ENCODE results near the gene SYP. TPM values are rescaled to one million over a fixed set of nuclear protein-coding genes. Genes with fewer than 3 reads are reported as not detected.

SYP gene
- 1 to 10 TPM in 1 of 6 donors, under 1 TPM in 4, not detected in 1; 0.15 to 1.3 (median 0.47) TPM for polyA plus RNA-seq (ENCODE audit: low read depth in 6 of 6)

GRCh38 chrX:49199906-49200771, at the start of gene SYP:
Gene SYP (minus strand): TSS chrX:49200193. CDS start chrX:49200186, 7 bp downstream.
- DNase-seq (peak; percentile 84), ATAC-seq (ENCODE audit: low read depth in 2 of 2) (peak; percentile 95 to 96)
- Mint-ChIP-seq H3K4me3 (peak within 1 kb of the TSS; percentile 48 to 85 (median 78)), H3K4me1 (peaks cover 11 to 18% (median 12%) of the 10 kb centered on the region in 3 donors), H3K36me3 (no peaks in the 10 kb centered on the region), H3K9me3 (peaks cover 0 to 2% (median 0%) of the 10 kb centered on the region in 7 donors), H3K27ac (peak within 1 kb of the TSS in 4 of 6 donors; percentile 49 to 69 (median 63)), H3K27me3 (peaks cover 0 to 17% (median 0%) of the 10 kb centered on the region in 3 donors)

GRCh38 chrX:49249616-49250015, 49.6 kb upstream of the SYP start:
- Mint-ChIP-seq H3K27me3 (no peaks in the 10 kb centered on the region), H3K4me3 (no peak overlapping the region), H3K9me3 (peaks cover 0 to 2% (median 0%) of the 10 kb centered on the region in 7 donors), H3K4me1 (peaks cover 7 to 16% (median 13%) of the 10 kb centered on the region in 3 donors), H3K27ac (no peak overlapping the region), H3K36me3 (peaks cover 0 to 9% of the 10 kb centered on the region in 2 donors)
- DNase-seq, result no peak
- no peak for ATAC-seq (ENCODE audit: low read depth in 2 of 2)

- H3K4me3 Mint-ChIP-seq, result no peak overlapping the region
- H3K4me1 Mint-ChIP-seq, result peaks cover 7 to 15% (median 12%) of the 10 kb centered on the region in 3 donors
- H3K27ac Mint-ChIP-seq, result no peak overlapping the region
- ATAC-seq (ENCODE audit: low read depth in 2 of 2), result no peak
- no peaks in the 10 kb centered on the region for H3K27me3 Mint-ChIP-seq
- H3K36me3 Mint-ChIP-seq, result peaks cover 0 to 13% of the 10 kb centered on the region in 2 donors
- peaks cover 0 to 2% (median 0%) of the 10 kb centered on the region in 7 donors for H3K9me3 Mint-ChIP-seq
- DNase-seq, result no peak
Observed at GRCh38 chrX:49249071-49249470, 49.1 kb upstream of the SYP start.

GRCh38 chrX:49247916-49248811, 48.2 kb upstream of the SYP start:
- H3K9me3 Mint-ChIP-seq, result peaks cover 0 to 2% (median 0%) of the 10 kb centered on the region in 7 donors
- no peak overlapping the region for H3K27ac Mint-ChIP-seq
- ATAC-seq (ENCODE audit: low read depth in 2 of 2) (no peak), DNase-seq (no peak)
- no peak overlapping the region for H3K4me3 Mint-ChIP-seq
- no peaks in the 10 kb centered on the region for H3K27me3 Mint-ChIP-seq
- peaks cover 5 to 17% (median 7%) of the 10 kb centered on the region in 3 donors for H3K4me1 Mint-ChIP-seq
- peaks cover 0 to 22% of the 10 kb centered on the region in 2 donors for H3K36me3 Mint-ChIP-seq

GRCh38 chrX:49247346-49247745, 47.4 kb upstream of the SYP start:
- Mint-ChIP-seq H3K27me3 (no peaks in the 10 kb centered on the region), H3K9me3 (peaks cover 0 to 4% (median 0%) of the 10 kb centered on the region in 7 donors), H3K36me3 (peaks cover 0 to 23% of the 10 kb centered on the region in 2 donors), H3K4me1 (peaks cover 2 to 17% (median 7%) of the 10 kb centered on the region in 3 donors), H3K4me3 (no peak overlapping the region), H3K27ac (peak overlapping the region in 1 of 6 donors; percentile 18)
- ATAC-seq (ENCODE audit: low read depth in 2 of 2) (no peak), DNase-seq (no peak)

- Mint-ChIP-seq H3K9me3 (peaks cover 0 to 2% (median 0%) of the 10 kb centered on the region in 7 donors), H3K4me3 (no peak overlapping the region), H3K27ac (peak overlapping the region in 1 of 6 donors; percentile 41), H3K27me3 (no peaks in the 10 kb centered on the region), H3K4me1 (peaks cover 0 to 17% (median 7%) of the 10 kb centered on the region in 3 donors), H3K36me3 (peaks cover 0 to 23% of the 10 kb centered on the region in 2 donors)
- no peak for DNase-seq
- ATAC-seq (ENCODE audit: low read depth in 2 of 2), result no peak
Observed at GRCh38 chrX:49246541-49246940, 46.5 kb upstream of the SYP start.

GRCh38 chrX:49244207-49244606, 44.2 kb upstream of the SYP start:
- peaks cover 0 to 15% of the 10 kb centered on the region in 2 donors for H3K36me3 Mint-ChIP-seq
- H3K4me1 Mint-ChIP-seq, result peaks cover 2 to 13% (median 5%) of the 10 kb centered on the region in 3 donors
- no peaks in the 10 kb centered on the region for H3K27me3 Mint-ChIP-seq
- DNase-seq (no peak), ATAC-seq (ENCODE audit: low read depth in 2 of 2) (no peak)
- peaks cover 0 to 2% (median 0%) of the 10 kb centered on the region in 7 donors for H3K9me3 Mint-ChIP-seq
- no peak overlapping the region for H3K4me3 Mint-ChIP-seq
- no peak overlapping the region for H3K27ac Mint-ChIP-seq

- no peak for ATAC-seq (ENCODE audit: low read depth in 2 of 2)
- Mint-ChIP-seq H3K4me3 (no peak overlapping the region), H3K36me3 (peaks cover 0 to 15% of the 10 kb centered on the region in 2 donors), H3K27ac (peak overlapping the region in 1 of 6 donors; percentile 74), H3K27me3 (no peaks in the 10 kb centered on the region), H3K9me3 (peaks cover 0 to 2% (median 0%) of the 10 kb centered on the region in 7 donors), H3K4me1 (peaks cover 2 to 13% (median 5%) of the 10 kb centered on the region in 3 donors)
- no peak for DNase-seq
Observed at GRCh38 chrX:49243166-49243565, 43.2 kb upstream of the SYP start.

- Mint-ChIP-seq H3K27me3 (no peaks in the 10 kb centered on the region), H3K4me1 (peaks cover 4 to 13% (median 5%) of the 10 kb centered on the region in 3 donors), H3K9me3 (peaks cover 0 to 2% (median 0%) of the 10 kb centered on the region in 7 donors), H3K4me3 (no peak overlapping the region), H3K36me3 (peaks cover 0 to 15% of the 10 kb centered on the region in 2 donors), H3K27ac (peak overlapping the region in 1 of 6 donors; percentile 82)
- ATAC-seq (ENCODE audit: low read depth in 2 of 2), result no peak
- DNase-seq, result no peak
Observed at GRCh38 chrX:49242545-49243066, 42.6 kb upstream of the SYP start.

- H3K4me1 Mint-ChIP-seq, result peaks cover 11 to 29% (median 27%) of the 10 kb centered on the region in 3 donors
- peaks cover 0 to 2% (median 0%) of the 10 kb centered on the region in 7 donors for H3K9me3 Mint-ChIP-seq
- DNase-seq, result no peak
- no peaks in the 10 kb centered on the region for H3K27me3 Mint-ChIP-seq
- H3K4me3 Mint-ChIP-seq, result peak overlapping the region in 1 of 8 donors; percentile 47
- H3K36me3 Mint-ChIP-seq, result peaks cover 0 to 7% of the 10 kb centered on the region in 2 donors
- no peak for ATAC-seq (ENCODE audit: low read depth in 2 of 2)
- no peak overlapping the region for H3K27ac Mint-ChIP-seq
Observed at GRCh38 chrX:49238735-49239134, 38.7 kb upstream of the SYP start.

- Mint-ChIP-seq H3K27ac (peak overlapping the region; percentile 54 to 89 (median 82)), H3K27me3 (no peaks in the 10 kb centered on the region), H3K4me3 (peak overlapping the region; percentile 69 to 95 (median 86)), H3K4me1 (peaks cover 11 to 34% (median 27%) of the 10 kb centered on the region in 3 donors), H3K36me3 (no peaks in the 10 kb centered on the region), H3K9me3 (no peaks in the 10 kb centered on the region)
- ATAC-seq (ENCODE audit: low read depth in 2 of 2) (peak; percentile 40 to 57), DNase-seq (peak; percentile 18)
Observed at GRCh38 chrX:49237060-49237459, 37.1 kb upstream of the SYP start.

- Mint-ChIP-seq H3K4me1 (peaks cover 18 to 49% (median 42%) of the 10 kb centered on the region in 3 donors), H3K4me3 (peak overlapping the region in 1 of 8 donors; percentile 42), H3K9me3 (peaks cover 0 to 4% (median 0%) of the 10 kb centered on the region in 7 donors), H3K27ac (no peak overlapping the region), H3K36me3 (no peaks in the 10 kb centered on the region), H3K27me3 (no peaks in the 10 kb centered on the region)
- ATAC-seq (ENCODE audit: low read depth in 2 of 2), result no peak
- no peak for DNase-seq
Observed at GRCh38 chrX:49233887-49234555, 34.0 kb upstream of the SYP start.
